AG09319 (cell line): ENCODE data around the gene AIP.

Experiments
- DNase-seq: peaks from one replicate; pipeline ENCODE4 v3.0.0-alpha.2; 2010; ENCODE audit warnings: low read depth; ENCODE audit errors: extremely low read depth
- TF ChIP-seq, protein P1 (sequence below): IDR thresholded peaks from 2 replicates; pipeline ENCODE4 v1.5.1; 2011; ENCODE audit warnings: low read depth, mild to moderate bottlenecking, inconsistent platforms, low read length, moderate library complexity

Gene AIP

DNA sequence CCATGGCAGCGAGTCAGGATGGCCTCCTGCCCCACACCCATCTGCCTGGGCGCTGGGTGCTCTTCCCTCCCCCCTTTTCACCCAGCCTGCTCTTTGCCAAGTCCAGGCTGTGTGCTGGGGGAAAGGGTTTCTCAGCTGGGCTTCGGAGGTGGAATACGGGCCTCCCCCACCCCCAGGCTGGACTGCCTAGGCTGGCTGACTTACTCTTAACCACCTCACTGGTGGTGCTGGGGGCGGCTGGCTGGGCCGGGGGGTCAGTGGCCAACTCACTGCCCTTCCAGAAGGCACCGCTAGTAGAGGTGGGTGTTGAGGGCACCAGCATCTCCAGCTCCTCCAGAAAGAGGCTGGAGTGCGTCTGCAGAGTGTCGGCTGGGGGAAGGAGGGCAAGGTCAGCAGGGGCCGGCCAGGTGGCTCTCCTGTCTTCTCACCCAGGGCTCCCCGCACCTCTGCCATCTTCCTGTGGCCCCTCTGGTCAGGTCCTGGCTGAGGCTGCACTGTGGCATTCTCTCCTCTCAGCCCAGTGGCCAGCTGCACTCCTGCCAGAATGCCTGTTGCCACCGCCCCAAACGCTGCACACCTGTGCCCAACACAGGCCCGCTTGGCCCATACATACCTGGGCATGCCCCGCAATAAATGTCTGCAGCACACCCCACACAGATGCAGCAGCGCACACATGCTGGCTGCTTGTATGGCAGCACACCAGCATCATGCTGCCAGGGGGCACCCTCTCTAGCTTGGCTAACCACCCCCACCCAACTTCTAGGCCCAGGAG is 12.6 kb downstream of the AIP start:
- DNase-seq: no peak
- TF ChIP-seq, protein P1, sequence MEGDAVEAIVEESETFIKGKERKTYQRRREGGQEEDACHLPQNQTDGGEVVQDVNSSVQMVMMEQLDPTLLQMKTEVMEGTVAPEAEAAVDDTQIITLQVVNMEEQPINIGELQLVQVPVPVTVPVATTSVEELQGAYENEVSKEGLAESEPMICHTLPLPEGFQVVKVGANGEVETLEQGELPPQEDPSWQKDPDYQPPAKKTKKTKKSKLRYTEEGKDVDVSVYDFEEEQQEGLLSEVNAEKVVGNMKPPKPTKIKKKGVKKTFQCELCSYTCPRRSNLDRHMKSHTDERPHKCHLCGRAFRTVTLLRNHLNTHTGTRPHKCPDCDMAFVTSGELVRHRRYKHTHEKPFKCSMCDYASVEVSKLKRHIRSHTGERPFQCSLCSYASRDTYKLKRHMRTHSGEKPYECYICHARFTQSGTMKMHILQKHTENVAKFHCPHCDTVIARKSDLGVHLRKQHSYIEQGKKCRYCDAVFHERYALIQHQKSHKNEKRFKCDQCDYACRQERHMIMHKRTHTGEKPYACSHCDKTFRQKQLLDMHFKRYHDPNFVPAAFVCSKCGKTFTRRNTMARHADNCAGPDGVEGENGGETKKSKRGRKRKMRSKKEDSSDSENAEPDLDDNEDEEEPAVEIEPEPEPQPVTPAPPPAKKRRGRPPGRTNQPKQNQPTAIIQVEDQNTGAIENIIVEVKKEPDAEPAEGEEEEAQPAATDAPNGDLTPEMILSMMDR: no peak

DNA sequence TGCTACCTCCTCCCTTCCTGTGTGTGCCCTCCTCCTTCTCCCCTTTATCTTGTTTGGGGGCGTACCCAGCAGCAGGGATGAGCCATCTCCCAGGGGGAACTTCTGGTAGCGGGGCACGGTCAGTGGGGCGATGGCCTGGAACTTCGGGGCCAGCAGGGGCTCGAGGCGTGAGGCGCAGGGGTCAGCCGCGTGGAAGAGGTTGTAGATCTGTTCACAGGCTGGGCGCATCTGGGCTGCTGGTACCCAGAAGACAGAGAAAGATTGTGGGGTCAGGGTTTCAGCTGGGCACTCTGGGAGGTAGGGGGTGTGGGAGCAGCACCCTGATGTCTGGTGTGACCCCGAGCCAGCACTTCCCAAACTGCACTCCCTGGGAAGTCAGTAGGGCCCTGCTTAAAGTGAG is 13.3 kb downstream of the AIP start:
- DNase-seq: no peak
- TF ChIP-seq, protein P1: no peak

DNA sequence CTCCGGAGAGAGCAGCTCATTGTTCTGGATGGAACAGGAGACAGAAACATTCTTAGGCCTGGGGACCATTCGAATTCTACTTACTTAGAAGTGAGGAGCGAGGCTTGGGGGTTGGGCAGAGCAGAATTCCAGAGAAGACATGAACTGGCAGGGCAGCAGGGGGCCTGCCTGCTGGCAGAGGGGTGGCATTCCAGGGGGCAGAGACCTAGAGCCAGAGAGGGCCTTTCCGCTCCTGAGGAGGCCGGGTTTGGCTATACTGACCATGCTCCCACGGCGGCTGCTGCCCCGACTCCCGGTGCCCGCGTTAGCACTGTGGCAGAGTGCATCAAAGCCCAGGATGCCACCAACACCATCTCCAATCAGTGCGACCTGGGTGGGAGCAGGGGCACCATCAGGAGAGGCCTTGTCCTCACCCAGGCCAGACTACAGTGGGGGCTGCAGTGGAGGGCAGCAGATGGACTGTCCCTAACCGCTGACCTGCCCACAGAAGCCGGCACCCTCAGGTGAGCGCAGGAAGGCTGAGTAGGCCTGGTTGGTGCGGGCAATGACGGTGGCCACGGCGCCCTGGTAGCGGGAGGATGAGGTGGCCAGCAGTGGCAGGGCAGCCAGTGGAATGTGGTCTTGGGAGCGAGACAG is 14.9 kb downstream of the AIP start:
- DNase-seq: no peak
- TF ChIP-seq, protein P1: no peak

DNA sequence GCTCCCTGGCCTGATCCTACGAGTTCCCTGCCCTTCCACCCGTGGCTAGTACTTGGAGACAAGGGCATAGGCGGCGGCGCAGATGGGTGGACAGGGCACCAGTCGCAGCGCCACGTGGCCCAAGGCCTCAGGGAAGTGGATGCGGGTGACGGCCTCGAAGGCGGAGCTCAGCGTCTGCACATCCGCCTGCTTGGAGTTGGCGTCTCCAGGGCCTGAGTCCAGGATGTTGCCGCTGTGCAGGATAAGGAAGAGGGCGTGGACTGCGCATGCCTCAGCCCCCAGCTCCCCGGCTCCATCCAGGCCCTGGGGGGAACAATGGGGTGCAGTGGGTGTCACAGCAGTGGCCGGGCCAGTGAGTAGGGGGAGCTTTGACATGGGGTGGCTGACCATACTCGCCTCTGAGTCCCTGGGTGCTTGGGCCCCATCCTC is 15.7 kb downstream of the AIP start:
- DNase-seq: no peak
- TF ChIP-seq, protein P1: no peak

DNA sequence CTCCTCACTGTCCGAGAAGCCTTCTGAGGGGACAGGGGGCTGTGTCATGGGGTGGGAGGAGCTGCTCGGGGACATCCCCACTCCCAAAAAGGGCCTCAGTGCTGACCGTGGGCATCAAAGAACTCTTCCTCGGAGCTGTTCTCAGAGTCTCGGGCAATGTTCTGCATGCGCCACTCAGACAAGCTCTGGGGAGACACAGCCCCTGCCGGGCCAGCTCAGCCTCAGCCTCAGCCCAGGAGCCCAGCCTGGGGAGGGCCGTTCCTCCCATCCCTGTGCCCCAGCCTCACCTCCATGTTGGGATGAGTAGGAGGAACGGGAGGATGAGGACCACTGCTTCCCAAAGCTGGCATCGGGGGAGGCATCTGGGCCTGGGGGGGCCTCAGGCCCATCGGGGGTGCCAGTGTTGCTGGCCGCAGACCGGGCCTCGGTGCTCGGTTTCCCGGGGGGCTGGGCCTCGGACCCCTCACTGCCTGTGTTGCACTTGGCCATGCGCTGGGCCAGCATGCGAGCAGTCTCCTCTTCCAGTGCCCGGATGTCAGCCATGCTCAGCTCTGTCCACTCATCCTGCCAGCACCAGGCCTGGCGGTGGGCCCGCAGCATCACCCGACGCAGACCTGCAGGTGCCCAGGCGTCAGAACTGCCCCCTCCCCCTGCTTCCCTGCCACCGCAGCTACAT is 17.1 kb downstream of the AIP start:
- TF ChIP-seq, protein P1: no peak
- no peak for DNase-seq

DNA sequence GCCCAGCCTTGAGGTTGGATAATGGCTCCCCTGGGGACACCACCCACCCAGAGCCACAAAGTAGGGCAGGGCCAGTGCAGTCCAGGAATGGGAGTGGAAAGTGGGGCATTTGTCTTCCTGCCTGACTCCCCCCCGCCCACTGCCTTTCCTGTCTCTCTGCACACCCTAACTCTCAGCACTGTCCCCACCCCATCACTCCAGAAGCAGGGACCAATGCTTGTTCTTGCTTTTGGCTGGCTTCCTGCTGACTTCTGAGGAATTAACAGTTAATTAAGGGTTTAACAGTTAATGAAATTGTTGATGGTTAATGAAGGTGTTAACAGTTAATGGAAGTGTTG is 17.6 kb downstream of the AIP start:
- no peak for DNase-seq
- TF ChIP-seq, protein P1: no peak
